Measurements from ENCODE around the gene TMEM131. TPM values are rescaled to one million over a fixed set of nuclear protein-coding genes. Genes with fewer than 3 reads are reported as not detected.
"Not testable (repeated sequence)": the region's sequence is repeated elsewhere in the genome, so short reads cannot be mapped to it uniquely, and the experiment has no call there.

The TMEM131 gene
- total RNA-seq, 1 experiment from 2014 or later: 28.9 TPM

DNA sequence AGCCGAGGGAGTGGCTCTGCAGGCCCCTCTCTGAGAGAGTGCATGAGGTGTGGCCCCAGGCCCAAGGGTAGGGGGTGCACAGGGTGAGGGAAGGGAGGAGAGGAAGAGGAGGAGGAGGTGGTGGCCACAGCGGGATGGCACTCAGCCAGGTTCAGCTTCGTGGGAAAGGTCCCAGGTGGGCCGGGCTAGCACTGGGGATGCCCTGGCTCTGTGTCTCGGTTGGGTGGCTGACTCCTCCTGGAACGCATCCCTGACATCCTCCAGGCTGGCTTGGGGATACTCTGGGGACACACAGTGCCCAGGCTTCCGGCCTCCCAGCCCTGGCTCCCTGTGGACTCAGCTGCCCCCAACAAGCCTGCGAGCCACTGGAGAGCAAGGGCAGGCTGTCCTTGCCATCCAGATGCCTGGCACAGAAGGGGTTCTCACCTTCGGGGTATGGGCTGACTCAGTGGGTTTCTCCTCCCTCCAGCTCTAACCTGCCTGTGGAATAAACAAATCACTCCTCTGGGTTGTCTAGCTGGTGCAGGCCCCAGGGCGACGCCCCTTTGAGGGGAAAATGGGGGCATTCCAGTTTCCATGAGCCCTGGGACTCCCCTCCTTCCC lies 283.0 kb downstream of the TMEM131 start:
- Histone ChIP-seq H3K4me3 (ENCODE audit: low read depth, low read length, poor library complexity, severe bottlenecking) (no peak overlapping the region), H3K4me1 (ENCODE audit: insufficient read depth, low read length, poor library complexity, severe bottlenecking) (no peaks in the 10 kb centered on the region), H3K27ac (ENCODE audit: low read depth, low read length, poor library complexity, severe bottlenecking) (no peak overlapping the region), H3K9me3 (ENCODE audit: low read depth, low read length, poor library complexity, severe bottlenecking) (no peaks in the 10 kb centered on the region), H3K36me3 (ENCODE audit: insufficient read depth, low read length, poor library complexity, severe bottlenecking) (no peaks in the 10 kb centered on the region), H3K27me3 (replicated peaks; ENCODE audit: insufficient read depth, low read depth, low read length, poor library complexity) (no peaks in the 10 kb centered on the region)
- TF ChIP-seq CTCF (conservative IDR thresholded peaks at IDR 0.05; ENCODE audit: low read depth, low read length) (no peak), EZH2 (IDR thresholded peaks at IDR 0.05; ENCODE audit: borderline replicate concordance, low read depth, low read length, poor library complexity, severe bottlenecking) (no peak)
- no TSS peak for BruUV-seq (replicated peaks)
- DNase-seq (ENCODE audit: low spot score): no peak
- intact Hi-C loops (cut with micrococcal nuclease; ENCODE audit: unreplicated experiment): no loop called here
- ChIA-PET CTCF (no interaction called here), POLR2A (ENCODE audit: low non-redundant PET) (no interaction called here)

DNA sequence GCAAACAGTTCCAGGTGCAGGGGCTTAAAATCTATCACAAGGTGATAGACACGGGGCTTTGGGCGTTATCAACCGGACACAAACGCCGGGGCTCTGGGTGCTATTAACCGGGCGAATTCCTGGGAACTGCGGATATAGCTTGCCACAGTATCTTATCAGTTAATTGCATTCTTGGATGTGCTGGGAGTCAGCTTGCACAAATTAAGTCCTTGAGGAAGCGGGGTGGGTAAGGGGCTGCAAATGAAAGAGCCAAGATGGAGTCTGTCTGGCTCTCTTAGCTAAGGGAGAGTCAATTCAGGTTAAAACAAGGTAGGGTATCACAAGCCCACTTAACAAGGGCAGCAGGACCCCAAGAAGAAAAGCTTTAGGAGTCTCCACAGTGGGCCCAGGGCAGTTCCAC lies 283.6 kb downstream of the TMEM131 start:
- DNase-seq (ENCODE audit: low spot score); H3K27me3 ChIP-seq (replicated peaks; ENCODE audit: insufficient read depth, low read depth, low read length, poor library complexity); H3K4me1 ChIP-seq (ENCODE audit: insufficient read depth, low read length, poor library complexity, severe bottlenecking); intact Hi-C loops (cut with micrococcal nuclease; ENCODE audit: unreplicated experiment); H3K9me3 ChIP-seq (ENCODE audit: low read depth, low read length, poor library complexity, severe bottlenecking); CTCF ChIA-PET; BruUV-seq (replicated peaks); H3K27ac ChIP-seq (ENCODE audit: low read depth, low read length, poor library complexity, severe bottlenecking); H3K36me3 ChIP-seq (ENCODE audit: insufficient read depth, low read length, poor library complexity, severe bottlenecking); H3K4me3 ChIP-seq (ENCODE audit: low read depth, low read length, poor library complexity, severe bottlenecking); POLR2A ChIA-PET (ENCODE audit: low non-redundant PET): not testable (repeated sequence)

- no peak overlapping the region for H3K4me3 ChIP-seq (ENCODE audit: low read depth, low read length, poor library complexity, severe bottlenecking)
- CTCF ChIA-PET: interaction anchor here (2.3 kb wide), 1 partner anchor 11 kb away, joined by 8 read pairs; no protein-coding TSS in a partner anchor
- H3K9me3 ChIP-seq (ENCODE audit: low read depth, low read length, poor library complexity, severe bottlenecking): no peaks in the 10 kb centered on the region
- no peaks in the 10 kb centered on the region for H3K36me3 ChIP-seq (ENCODE audit: insufficient read depth, low read length, poor library complexity, severe bottlenecking)
- TF ChIP-seq EZH2 (IDR thresholded peaks at IDR 0.05; ENCODE audit: borderline replicate concordance, low read depth, low read length, poor library complexity, severe bottlenecking) (no peak), CTCF (conservative IDR thresholded peaks at IDR 0.05; ENCODE audit: low read depth, low read length) (no peak)
- no TSS peak for BruUV-seq (replicated peaks)
- no peaks in the 10 kb centered on the region for H3K4me1 ChIP-seq (ENCODE audit: insufficient read depth, low read length, poor library complexity, severe bottlenecking)
- DNase-seq (ENCODE audit: low spot score): no peak
- intact Hi-C loops (cut with micrococcal nuclease; ENCODE audit: unreplicated experiment): no loop called here
- H3K27me3 ChIP-seq (replicated peaks; ENCODE audit: insufficient read depth, low read depth, low read length, poor library complexity): no peaks in the 10 kb centered on the region
- H3K27ac ChIP-seq (ENCODE audit: low read depth, low read length, poor library complexity, severe bottlenecking): no peak overlapping the region
- POLR2A ChIA-PET (ENCODE audit: low non-redundant PET): no interaction called here
These were observed 284.4 kb downstream of the TMEM131 start for GRCh38 chr2:97711394-97711711.

DNA sequence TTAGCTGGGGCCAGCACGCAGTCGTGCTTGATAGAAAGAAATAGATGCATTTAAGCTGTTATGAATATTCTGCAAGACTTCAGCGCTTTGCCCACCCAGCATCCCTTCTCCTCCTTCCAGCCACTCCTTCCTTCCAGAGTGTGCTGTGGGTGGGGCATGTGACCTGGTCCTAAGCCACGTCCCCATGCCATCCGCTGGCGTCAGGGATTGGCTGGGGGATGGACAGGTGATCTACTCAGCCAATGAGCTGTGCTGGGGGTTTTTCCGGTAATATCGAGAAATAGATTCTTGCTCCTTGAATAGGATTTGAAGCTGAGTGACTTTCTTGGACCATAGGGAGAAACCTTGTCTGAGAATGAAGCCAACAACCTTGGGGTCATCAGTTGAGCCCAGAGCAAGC lies 287.1 kb downstream of the TMEM131 start:
- Histone ChIP-seq H3K4me3 (ENCODE audit: low read depth, low read length, poor library complexity, severe bottlenecking) (no peak overlapping the region), H3K27me3 (replicated peaks; ENCODE audit: insufficient read depth, low read depth, low read length, poor library complexity) (no peaks in the 10 kb centered on the region), H3K9me3 (ENCODE audit: low read depth, low read length, poor library complexity, severe bottlenecking) (no peaks in the 10 kb centered on the region), H3K36me3 (ENCODE audit: insufficient read depth, low read length, poor library complexity, severe bottlenecking) (no peaks in the 10 kb centered on the region), H3K27ac (ENCODE audit: low read depth, low read length, poor library complexity, severe bottlenecking) (no peak overlapping the region), H3K4me1 (ENCODE audit: insufficient read depth, low read length, poor library complexity, severe bottlenecking) (no peaks in the 10 kb centered on the region)
- TF ChIP-seq EZH2 (IDR thresholded peaks at IDR 0.05; ENCODE audit: borderline replicate concordance, low read depth, low read length, poor library complexity, severe bottlenecking) (no peak), CTCF (conservative IDR thresholded peaks at IDR 0.05; ENCODE audit: low read depth, low read length) (no peak)
- DNase-seq (ENCODE audit: low spot score): no peak
- ChIA-PET CTCF (no interaction called here), POLR2A (ENCODE audit: low non-redundant PET) (no interaction called here)
- intact Hi-C loops (cut with micrococcal nuclease; ENCODE audit: unreplicated experiment): no loop called here
- BruUV-seq (replicated peaks): no TSS peak
